GM21737 (cell line): ENCODE measurements around the gene GOLGA1.
A peak's percentile ranks its signal among the peaks of the same experiment; 100 is the strongest.
"Not testable (repeated sequence)": the region's sequence is repeated elsewhere in the genome, so short reads cannot be mapped to it uniquely, and the experiment has no call there.

Experiments
- ATAC-seq: cut with Tn5 transposase; IDR thresholded peaks from one replicate; pipeline ENCODE4 v1.9.1; 2021; ENCODE audit warnings: mild to moderate bottlenecking, moderate library complexity; ENCODE audit not compliant: unreplicated experiment

The GOLGA1 gene

DNA sequence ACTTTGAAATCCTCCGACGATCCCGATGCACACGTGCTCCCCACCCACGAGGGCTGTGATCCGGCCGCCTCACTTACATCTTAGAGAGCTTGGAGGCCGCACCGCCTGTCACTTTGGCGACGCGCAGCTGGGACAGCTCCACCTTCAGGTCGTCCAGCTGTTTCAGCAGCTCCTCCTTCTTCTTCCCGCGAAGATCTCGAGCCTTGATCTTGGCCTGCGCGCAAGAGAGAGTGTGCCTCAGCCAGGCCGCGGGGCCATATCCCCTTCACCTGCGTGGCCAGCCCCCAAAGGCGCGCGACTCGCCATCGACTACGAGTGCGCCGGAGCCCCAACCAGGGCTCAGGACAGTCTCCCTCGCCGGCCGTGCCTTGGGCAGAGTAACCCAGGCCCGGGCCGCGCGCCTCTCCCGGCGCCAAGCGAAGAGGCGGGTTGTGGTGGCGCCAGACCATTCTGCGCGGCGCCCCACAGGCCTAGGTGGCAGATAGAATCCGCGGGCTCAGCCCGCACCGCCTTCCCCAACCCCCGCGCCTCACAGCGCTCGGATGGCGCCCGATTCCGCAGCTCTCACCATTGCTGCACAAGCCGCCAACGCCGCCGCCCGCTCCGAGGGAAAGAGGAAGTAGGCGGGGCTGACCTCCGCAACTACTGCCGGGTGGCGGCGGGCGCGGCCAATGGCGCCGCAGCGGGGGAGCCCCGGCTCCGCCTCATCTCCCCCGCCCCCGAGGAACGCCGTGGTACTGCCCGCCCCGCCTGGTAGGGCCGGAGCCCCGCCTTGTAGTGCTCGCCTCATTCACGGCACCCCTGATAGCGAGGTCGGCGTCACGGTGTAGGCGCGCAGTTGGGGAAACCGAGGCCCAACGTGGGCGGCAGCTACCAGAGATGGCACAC is 79.3 kb downstream of the GOLGA1 start, which contains the start of the genes ARPC5L and RPL35:
Gene ARPC5L (plus strand): TSS at position 789 of the 888 bp plus-strand sequence. CDS start 7,161 bp downstream, outside the sequence.
Gene RPL35 (minus strand): TSS at position 616 of the 888 bp plus-strand sequence. CDS start 45 bp downstream, at position 571.
- ATAC-seq, result peak; percentile 91

DNA sequence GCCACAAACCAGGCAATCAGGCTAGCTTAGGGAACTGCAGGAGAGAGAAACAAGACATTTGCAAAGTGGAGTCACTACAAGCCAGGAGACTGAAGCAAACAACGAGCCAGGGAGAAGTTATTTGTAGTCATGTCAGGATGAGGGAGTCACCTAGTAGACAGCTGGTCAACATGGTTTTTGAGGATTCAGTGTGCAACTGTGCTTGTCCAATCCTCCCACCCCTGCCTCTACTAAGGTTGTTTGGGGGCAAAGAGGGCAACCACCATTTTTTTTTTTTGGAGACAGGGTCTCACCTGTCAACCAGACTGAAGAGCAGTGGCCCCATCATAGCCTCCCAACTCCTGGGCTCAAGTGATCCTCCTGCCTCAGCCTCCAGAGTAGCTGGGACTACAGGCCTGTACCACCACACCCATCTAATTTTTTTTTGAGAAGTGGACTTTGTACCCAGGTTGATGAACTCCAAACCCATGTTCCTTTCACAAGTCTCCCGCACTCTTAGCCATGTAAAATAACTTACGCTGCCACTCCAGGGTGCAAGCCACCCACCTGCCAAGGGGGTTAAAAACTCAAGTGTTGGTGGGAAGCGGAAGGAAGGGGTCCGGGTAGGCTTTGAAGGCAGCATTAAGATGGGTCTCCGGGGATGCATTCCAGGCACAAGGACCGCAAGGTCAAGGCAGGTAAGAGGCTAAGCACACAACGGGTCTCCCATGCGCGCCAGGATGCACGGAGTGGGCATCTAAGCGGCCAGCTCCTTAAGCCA is 80.1 kb downstream of the GOLGA1 start:
- no peak for ATAC-seq

DNA sequence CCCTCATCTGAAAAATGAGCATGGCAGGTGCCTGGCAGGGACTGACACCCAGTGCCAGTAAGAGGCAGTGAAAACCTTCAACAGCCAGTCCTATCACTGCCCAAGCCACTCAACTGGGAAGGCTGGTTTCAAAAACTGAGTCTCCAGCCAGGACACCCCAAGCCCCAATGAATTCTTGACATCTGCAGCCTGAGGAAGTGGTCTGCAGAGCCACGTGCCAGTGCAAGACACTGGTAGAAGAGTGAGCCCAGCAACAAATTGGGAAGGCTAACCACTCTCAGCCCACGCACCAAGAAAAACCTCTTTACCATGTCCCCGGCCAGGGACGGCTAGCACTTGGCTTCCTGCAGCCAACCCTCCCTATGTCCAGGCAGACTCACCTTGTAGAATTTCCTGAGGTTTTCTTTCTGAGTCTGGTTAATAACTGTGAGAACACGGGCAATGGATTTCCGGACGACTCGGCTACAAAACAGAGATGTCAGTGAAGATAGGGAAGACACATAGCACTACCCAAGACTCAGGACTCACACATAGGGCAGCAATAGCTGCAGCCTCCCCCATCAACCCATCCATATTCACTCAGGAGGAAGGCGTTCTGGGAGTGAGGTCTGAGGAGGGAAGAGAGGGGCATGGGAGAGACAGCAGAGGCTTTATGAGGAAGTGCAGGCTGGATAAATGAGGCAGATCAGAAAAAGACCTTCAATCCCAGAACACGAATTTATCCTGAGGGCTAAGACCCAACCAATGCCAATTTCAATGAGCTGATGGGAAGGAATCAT is 80.9 kb downstream of the GOLGA1 start:
- ATAC-seq, result no peak

DNA sequence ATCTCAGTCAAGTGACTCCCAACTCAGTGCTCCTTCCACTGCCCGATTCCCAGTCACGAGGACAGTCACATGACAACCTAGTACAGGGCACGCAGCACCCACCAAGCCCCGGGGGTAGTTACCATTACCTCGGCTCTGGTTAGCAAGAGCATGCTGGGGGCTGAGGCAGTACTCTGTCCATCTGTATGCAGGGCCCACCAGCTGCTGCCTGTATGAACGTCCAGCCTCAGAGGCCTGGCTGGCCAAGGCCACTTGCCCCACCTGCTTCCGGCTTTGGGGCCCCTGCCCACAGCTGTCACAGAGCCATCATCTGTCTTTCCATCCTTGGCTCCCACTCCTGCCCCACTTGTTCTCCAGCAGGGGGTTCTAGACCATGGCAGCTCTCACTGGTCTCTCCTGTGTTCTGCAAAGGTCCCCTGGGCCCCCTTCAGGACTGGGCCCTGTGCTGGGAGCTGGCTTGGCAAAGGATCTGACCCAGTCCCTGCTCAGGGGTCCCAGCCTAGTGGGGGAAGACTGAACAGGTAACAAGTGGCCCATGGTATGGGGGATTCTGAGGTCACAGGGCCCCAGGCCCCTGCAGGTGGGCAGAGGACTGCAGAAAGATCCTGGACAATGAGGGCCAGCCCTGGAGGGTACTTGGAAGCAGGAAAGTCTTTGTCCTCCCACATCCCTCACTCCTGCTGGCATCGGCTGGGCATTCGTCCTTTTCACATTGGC is 82.4 kb downstream of the GOLGA1 start:
- no peak for ATAC-seq

DNA sequence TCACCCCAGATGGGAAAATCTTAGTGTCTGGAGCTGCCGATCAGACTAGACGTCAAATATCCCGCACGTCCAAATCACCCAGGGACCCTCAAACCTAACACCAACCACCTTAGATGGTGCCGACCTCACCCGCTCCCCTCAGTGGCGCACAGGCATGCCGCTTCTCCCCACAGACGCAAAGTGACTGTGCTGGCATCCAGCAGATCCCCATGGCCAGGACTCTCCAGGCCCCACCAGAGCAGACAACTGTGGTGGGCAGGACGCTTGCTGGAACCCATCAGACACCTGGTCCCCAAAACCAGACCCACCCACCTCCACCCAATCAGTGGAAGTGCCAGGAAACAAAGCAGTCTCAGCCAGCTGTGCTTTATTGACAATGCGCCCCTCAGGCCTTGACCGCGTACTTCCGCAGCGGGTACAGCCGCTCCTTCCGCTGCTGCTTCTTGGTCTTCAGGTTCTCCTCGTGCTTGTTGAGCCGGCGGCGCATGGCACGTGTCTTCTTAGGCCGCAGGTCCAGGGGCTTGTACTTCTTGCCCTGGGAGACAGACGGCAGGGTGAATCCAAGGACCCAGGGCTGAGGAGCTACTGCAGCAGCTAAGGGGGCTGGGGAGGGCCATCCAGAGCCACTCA is 83.2 kb downstream of the GOLGA1 start:
- ATAC-seq, result no peak

DNA sequence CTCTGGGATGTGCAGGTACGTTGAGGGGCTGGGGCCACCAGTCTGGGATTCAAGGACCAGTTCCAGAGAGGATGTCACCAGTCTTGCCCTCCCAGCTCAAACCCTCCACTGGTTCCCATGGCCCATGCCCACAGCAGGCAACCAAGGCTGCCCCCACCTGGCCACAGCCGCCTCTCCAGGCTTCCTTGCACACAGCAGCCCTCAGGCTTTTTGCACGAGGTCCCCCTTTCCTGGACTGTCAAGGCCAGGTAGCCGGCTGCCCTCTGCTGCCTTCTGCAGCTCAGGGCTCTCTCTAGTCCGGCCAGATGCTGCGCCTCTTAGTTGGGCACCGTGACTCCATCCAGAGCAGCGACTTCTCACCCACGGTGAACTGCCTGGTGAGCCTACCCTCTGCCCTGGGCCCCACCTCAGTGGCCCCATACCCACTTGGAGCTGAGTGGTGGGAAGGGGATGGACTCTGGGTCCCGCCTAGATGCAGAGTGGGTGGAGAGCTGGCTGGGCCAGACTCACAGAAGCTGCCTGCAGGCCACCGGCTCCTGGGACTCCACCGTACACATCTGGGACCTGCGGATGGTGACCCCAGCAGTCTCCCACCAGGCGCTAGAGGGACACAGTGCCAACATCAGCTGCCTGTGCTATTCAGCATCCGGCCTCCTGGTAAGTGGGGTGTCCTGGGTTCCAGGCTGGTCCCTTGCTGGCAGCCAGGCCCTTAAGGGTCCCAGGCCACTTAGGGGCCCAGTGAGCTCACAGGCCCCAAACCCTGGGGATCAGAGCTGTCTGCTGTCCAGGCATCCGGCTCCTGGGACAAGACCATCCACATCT is 84.7 kb downstream of the GOLGA1 start:
- no peak for ATAC-seq

DNA sequence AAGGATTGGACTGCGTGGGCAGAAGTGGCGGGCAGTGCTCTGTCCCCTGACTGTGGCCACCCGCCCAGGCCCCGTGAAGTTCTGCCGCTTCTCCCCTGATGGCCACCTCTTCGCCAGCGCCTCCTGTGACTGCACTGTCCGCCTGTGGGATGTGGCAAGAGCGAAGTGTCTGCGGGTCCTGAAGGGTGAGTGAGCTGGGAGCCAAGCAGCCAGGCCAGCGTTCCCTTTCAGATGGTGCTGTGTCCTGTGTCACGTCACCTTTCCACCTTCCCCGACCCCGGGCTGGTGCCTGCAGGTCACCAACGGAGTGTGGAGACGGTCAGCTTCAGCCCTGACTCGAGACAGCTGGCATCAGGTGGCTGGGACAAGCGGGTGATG is 85.3 kb downstream of the GOLGA1 start:
- ATAC-seq, result no peak

DNA sequence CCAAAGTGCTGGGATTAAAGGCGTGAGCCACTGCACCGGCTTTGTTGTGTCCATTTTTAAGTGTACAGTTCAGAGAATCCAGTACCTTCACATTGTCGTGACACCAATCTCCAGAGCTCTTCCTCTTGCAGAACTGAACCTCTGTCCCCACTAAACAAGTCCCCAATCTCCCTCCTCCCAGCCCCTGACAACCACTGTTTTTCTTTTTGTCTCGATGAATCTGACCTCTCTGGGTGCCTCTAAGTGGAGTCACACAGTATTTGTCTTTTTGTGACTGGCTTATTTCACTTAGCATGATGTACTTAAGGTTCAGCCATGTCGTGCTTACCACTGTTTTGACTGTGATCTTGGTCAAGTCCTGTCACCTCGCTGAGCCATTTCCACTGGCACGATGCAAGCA is 86.1 kb downstream of the GOLGA1 start:
- no peak for ATAC-seq

DNA sequence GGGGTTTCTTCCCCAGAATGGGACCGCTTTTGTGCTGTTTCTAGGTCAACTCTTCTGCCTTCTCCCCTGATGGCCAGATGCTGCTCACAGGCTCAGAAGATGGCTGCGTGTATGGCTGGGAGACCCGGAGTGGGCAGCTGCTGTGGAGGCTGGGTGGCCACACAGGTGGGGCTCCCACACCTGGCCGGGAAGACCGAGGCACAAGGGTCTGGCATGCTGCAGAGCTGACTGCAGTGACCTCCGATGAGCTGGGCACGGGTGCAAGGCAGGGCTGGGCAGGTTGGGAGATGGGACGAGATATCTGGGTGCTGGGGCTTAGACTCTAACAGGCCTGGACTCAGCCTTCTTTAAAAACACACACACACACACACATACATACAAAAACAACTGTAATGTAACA is 86.7 kb downstream of the GOLGA1 start:
- no peak for ATAC-seq

DNA sequence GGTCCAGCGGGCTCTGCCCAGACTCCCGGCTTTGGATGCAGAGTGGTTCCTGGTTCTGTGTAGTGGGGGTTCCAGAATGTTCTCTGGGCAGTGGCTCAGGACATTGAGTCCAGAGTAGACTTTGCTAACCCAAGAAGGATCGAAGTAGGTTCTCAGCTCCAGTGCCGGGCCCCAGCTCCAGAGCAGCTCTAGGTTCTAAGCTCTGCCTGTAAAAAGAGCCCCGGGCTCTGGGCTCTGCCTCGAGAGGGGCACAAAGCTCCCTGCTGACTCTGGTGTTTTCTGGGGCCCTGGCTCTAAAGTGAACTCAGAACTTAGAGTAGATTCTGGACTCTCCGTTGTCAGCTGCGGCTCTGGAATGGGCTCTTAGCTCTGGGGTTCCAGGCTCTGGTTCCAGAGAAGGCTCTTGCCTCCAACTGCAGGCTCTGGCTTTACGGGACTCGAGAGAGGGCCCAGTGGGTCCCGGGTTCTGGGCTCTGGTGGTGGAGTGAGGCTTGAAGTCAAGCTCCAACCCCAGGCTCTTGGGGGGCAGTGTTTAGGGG is 87.2 kb downstream of the GOLGA1 start:
- no peak for ATAC-seq

DNA sequence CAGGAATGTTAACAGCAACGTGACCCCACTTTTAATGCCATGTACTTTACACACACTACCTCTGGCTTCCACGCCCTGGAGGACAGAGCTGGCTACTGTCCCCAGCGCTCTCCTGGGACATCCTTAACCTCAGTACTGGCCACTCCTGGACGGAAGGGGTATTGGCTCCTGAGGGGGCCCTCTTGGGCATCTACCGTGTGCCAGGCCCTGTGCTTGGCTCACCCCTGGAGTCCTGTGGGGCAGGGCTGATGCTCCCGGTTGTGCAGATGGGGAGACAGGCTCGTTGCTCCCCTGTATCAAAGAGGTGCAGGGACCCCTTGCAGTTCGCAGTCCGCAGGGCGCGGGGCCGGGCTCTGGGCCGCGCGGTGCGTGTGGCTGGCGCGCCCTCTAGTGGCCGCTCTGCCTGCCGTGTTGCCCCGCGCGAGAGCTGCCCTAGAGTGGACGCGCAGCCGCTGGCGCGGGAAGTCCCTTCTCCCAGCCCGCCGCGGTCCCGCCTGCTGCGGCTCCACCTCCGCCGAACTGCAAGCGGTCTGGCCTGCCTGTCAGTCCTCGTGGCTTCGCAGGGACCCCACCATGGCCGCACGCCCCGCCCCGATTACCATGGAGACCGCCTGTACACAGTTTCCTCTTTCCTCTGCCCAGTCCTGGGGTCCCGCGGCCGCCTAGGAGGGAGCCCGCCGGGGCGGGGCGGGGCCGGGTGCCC is 87.9 kb downstream of the GOLGA1 start, which contains the start of gene WDR38:
Gene WDR38 (plus strand): TSS at position 632 of the 703 bp plus-strand sequence. CDS start 72 bp downstream, outside the sequence.
- ATAC-seq, result peak; percentile 63

DNA sequence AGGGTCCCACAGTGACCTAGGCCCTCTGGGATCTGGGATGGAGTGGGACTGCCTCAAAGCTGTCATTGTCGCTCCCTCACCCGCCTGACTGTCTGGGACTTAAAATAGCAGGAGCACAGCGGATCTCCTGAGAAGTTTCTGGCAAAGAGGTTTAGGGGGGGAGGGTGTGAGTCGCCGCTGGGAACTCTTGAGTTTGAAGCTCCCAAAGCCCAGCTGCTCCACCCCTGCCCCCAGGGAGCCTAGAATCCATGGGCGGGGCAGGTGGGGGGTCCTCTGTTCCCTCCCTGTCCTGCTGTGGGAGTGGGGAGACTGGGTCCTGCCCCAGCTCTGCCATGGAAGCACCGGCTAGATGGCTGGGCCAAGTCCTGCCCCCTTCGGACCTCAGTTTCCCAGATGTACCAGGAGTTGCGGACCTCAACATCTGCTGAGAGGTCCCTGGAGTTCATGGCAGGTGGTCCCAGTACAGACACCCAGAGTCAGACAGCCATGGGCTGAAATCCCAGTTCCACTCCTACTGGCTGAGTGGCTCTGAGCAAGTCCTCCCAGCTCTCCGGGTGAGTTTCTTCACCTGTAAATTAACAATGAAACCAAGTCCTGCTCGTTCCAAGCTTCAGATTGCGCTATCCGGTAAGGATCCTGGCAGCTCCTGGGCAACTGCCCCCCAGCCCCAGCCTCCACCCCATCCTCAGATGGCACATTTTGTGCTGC is 88.6 kb downstream of the GOLGA1 start:
- no peak for ATAC-seq

DNA sequence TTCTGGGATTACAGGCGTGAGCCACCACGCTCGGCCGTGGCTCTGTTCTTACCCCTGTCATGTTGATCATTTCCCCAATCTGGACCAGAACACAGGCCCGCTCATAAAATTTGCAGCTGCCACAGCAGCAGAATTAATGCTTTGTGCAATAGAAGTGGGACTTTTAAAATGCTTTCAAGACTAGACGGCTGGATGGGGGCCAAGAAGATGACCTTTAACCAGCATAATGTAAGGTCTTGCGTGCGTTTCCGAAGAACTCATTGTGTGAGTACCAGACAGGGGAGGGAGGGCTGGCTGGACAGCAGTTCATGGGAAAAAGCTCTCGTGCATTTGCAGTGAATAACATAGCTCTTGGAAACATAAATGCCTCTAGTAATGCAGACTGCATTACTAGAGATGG is 91.1 kb downstream of the GOLGA1 start:
- no peak for ATAC-seq

DNA sequence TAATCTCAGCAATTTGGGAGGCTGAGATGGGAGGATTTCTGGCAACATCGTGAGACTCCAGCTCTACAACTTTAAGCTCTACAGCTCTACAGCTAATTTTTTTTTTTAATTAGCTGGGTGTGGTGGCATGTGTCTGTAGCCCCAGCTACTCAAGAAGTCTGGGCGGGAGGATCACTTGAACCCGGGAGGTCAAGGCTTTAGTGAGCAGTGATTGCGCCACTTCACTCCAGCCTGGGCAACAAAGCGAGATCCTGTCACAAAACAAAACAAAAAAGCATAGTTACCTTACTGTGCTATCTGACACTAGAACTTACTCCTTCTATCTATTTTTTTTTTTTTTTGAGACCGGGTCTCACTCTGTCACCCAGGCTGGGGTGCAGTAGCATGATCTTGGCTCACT is 93.9 kb downstream of the GOLGA1 start:
- no peak for ATAC-seq

DNA sequence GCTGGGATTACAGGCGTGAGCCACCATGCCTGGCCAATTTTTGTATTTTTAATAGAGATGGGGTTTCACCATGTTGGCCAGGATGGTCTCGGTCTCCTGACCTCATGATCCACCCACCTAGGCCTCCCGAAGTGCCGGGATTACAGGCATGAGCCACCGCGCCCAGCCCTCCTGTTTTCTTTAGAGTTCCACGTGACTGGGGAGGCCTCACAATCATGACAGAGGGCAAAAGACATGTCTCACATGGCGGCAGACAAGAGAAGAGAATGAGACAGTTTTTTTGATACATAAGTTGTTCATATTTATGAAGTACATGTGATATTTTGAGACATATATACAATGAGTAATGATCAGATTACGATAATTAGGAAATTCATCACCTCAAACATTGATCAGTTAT is 94.4 kb downstream of the GOLGA1 start:
- not testable (repeated sequence) for ATAC-seq

DNA sequence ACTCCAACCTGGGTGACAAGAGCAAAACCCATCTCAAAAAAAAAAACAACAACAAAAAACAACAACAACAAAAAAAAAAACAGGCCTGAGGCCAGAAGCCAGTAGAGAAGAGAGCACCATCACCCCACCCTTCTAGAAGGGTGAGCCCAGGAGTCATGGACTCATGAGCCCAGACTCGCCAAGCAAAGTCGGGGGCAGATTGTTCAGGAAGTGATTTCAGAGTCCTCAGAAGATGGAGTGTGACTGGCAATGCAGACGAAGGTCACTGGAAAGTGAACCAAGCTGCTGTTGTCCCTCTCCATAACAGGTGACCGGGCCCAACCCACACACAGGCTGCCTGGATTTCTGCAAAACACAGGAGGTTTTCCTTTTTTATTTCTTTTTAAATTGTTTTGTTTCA is 96.6 kb downstream of the GOLGA1 start:
- no peak for ATAC-seq

DNA sequence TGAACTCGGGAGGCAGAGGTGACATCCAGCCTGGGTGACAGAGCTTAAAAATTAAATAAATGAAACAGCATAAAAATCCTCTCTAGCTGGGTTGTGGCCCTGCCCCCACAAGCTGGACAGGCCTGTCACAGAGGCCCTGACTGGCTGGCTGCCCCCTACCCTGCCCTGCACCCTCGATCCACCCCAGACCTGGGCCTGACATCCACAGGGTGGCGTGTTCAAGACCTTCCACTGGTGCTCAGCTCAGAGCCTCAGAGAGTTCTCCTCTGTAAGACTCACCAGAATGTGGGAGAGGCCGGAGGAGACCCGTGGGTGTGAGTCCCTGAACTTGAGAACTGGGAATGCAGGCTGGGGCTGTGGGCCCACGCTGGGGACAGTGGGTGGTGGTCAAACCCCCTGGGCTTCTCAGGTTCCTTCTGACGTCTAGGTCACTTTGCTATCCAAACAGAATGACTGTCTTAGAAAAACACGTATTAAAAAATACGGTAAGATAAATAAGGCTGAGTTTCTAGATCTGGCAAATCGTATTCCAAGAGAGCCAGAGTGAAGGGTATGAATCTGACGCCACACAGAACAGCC is 97.3 kb downstream of the GOLGA1 start:
- no peak for ATAC-seq
